Mammary epithelial cell (primary cell): ENCODE measurements around the gene TLR5.

Experiments used
- EZH2 ChIP-seq: IDR thresholded peaks from 2 replicates; pipeline ENCODE4 v1.6.1; 2012; ENCODE audit warnings: low read length, inconsistent platforms, borderline replicate concordance
- TF ChIP-seq, protein P1 (sequence below), 2 donors: IDR thresholded peaks in 1 of 2; conservative IDR thresholded peaks in 1 of 2; 2 replicates each; pipeline ENCODE4 v1.5.1; 2011 to 2012; ENCODE audit warnings: inconsistent platforms in 2 of 2, low read length in 2 of 2, mild to moderate bottlenecking in 2 of 2, control low read depth in 1 of 2, low read depth in 1 of 2; ENCODE audit not compliant: insufficient read depth in 1 of 2; ENCODE audit errors: extremely low read depth in 1 of 2

DNA sequence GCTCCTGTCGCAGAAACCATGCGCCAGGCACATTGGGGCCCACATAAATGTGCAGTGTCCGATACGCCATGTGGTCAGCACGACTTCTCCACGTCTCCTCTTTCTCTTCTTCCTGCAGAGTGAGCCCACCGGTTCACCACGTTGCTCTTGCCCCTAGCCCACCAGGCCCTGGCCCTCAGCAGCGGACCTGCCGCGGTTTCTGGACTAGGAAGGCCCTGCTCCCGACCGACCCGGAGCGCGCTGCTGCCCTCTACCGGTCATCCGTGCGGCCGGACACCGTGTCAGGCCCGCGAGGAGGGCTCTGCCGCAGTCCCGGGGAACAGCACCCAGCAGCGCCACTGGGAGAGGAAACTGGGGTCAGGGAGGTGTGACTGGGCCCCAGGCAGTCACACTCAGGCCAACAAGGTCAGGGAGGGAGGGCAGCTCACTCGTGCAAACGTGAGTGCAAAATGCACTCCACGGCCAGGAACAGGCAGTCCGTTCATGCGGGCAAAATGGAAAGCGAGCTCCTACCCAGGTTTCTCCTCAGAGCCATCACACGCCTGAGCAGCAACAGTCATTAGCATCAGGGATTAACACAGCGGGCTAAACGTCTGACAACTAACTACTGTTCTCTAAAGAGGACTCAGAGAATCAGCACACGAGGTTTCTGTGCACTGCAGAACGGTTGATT lies 13.7 kb downstream of the TLR5 start:
- TF ChIP-seq, protein P1, sequence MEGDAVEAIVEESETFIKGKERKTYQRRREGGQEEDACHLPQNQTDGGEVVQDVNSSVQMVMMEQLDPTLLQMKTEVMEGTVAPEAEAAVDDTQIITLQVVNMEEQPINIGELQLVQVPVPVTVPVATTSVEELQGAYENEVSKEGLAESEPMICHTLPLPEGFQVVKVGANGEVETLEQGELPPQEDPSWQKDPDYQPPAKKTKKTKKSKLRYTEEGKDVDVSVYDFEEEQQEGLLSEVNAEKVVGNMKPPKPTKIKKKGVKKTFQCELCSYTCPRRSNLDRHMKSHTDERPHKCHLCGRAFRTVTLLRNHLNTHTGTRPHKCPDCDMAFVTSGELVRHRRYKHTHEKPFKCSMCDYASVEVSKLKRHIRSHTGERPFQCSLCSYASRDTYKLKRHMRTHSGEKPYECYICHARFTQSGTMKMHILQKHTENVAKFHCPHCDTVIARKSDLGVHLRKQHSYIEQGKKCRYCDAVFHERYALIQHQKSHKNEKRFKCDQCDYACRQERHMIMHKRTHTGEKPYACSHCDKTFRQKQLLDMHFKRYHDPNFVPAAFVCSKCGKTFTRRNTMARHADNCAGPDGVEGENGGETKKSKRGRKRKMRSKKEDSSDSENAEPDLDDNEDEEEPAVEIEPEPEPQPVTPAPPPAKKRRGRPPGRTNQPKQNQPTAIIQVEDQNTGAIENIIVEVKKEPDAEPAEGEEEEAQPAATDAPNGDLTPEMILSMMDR (conservative IDR thresholded peaks at IDR 0.05 in 1 of 2, IDR thresholded peaks at IDR 0.05 in 1 of 2; ENCODE audit: extremely low read depth in 1 of 2, insufficient read depth in 1 of 2, low read depth in 1 of 2, low read length in 2 of 2), result peak; percentile 68 to 81
- TF ChIP-seq EZH2, result no peak
